CD4-positive, CD25-positive, alpha-beta regulatory T cell (primary cell): Measurements from ENCODE around the gene ERICH3. TPM values are rescaled to one million over a fixed set of nuclear protein-coding genes. Genes with fewer than 3 reads are reported as not detected.

ENCODE experiments used
- ATAC-seq, 2 donors: fragments of 150-1000 bp; cut with Tn5 transposase; one replicate each; pipeline ENCODE4 v1.10.0; 2021; ENCODE audit warnings: low read depth in 2 of 2, moderate number of reproducible peaks in 2 of 2, moderate library complexity in 1 of 2
- DNase-seq, 3 donors: peaks; one replicate each; pipeline versions ENCODE4 v3.0.0 to v3.0.0-alpha.2; 2012 to 2022; ENCODE audit warnings: mixed read lengths in 1 of 3
- H3K27ac ChIP-seq: one replicate; pipeline ENCODE4 v1.7.0; 2013; ENCODE audit warnings: mild to moderate bottlenecking, low read length; ENCODE audit not compliant: insufficient read depth, poor library complexity, severe bottlenecking
- H3K27me3 ChIP-seq: one replicate; pipeline ENCODE4 v1.7.0; 2013; ENCODE audit warnings: low read length; ENCODE audit not compliant: control insufficient read depth, insufficient read depth
- H3K36me3 ChIP-seq: one replicate; pipeline ENCODE4 v1.7.0; 2013; ENCODE audit warnings: mild to moderate bottlenecking, low read length, moderate library complexity; ENCODE audit not compliant: control insufficient read depth, insufficient read depth
- H3K4me1 ChIP-seq: 2 replicates; pipeline ENCODE4 v1.7.0; 2013; ENCODE audit warnings: mild to moderate bottlenecking, low read length; ENCODE audit not compliant: insufficient read depth, control insufficient read depth, poor library complexity, severe bottlenecking
- H3K4me3 ChIP-seq: one replicate; pipeline ENCODE4 v1.7.0; 2013; ENCODE audit warnings: low read depth, mild to moderate bottlenecking, low read length, moderate library complexity
- H3K9me3 ChIP-seq, 2 experiments: 1 replicate in 1 of 2; 2 replicates in 1 of 2; pipeline ENCODE4 v1.7.0; 2013; ENCODE audit warnings: low read length in 2 of 2, mild to moderate bottlenecking in 1 of 2, moderate library complexity in 1 of 2; ENCODE audit not compliant: control insufficient read depth in 2 of 2
- H3K27ac Mint-ChIP-seq, 3 donors: one replicate each; pipeline ENCODE4 v1.8.0; 2020 to 2022; ENCODE audit warnings: mild to moderate bottlenecking in 3 of 3, mixed read lengths in 3 of 3, moderate library complexity in 2 of 3
- H3K27me3 Mint-ChIP-seq: one replicate; pipeline ENCODE4 v1.8.0; 2022; ENCODE audit warnings: mild to moderate bottlenecking, mixed read lengths
- H3K36me3 Mint-ChIP-seq: one replicate; pipeline ENCODE4 v1.8.0; 2020; ENCODE audit warnings: mixed read lengths
- H3K4me1 Mint-ChIP-seq, 4 donors: one replicate each; pipeline ENCODE4 v1.8.0; 2020 to 2022; ENCODE audit warnings: mixed read lengths in 4 of 4, mild to moderate bottlenecking in 1 of 4
- H3K4me3 Mint-ChIP-seq, 4 donors: one replicate each; pipeline ENCODE4 v1.8.0; 2020 to 2022; ENCODE audit warnings: mild to moderate bottlenecking in 4 of 4, mixed read lengths in 4 of 4, moderate library complexity in 3 of 4
- H3K9me3 Mint-ChIP-seq, 7 donors: one replicate each; pipeline ENCODE4 v1.8.0; 2020 to 2022; ENCODE audit warnings: mixed read lengths in 7 of 7, mild to moderate bottlenecking in 3 of 7, moderate library complexity in 2 of 7
- polyA plus RNA-seq, 4 donors: library from polyadenylated mRNA; unstranded; fragments of 300-500 nt; fragmentation: Illumina TruSeq; gene quantifications; one replicate each; pipeline ENCODE4 v1.2.3, GENCODE V29; 2021
- total RNA-seq: library from RNA; stranded (reverse); gene quantifications from one replicate; pipeline ENCODE4 v1.2.3, GENCODE V29; 2022

The ERICH3 gene
- total and polyA plus RNA-seq, 5 donors from 2014 or later, result not detected

DNA sequence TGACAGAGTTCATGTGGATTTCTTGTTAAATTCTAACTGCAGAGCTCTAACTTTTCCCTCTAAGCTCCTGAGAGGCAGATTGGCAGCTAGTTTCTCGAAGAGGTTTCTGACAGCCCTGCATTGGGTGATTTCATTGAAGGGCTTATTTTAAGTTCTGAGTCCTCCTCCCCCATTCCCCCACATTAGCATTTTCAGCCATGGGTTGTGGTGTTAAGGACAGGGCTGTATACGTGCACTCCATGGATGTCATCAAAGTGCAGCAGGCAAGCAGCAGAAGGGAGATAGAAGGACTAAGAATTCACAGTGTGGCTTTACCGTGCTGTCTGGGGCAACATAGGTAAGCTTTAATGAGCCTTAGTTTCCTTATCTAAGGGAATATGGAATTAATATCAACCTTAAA, 40.3 kb upstream of the ERICH3 start:
- no peak overlapping the region for H3K4me3 ChIP-seq
- Mint-ChIP-seq H3K36me3 (peaks cover 37% of the 10 kb centered on the region), H3K27ac (peak overlapping the region in 1 of 3 donors; percentile 23), H3K27me3 (no peaks in the 10 kb centered on the region), H3K9me3 (peaks cover 0 to 2% (median 0%) of the 10 kb centered on the region in 7 donors), H3K4me3 (no peak overlapping the region), H3K4me1 (peaks cover 0 to 10% (median 1%) of the 10 kb centered on the region in 4 donors)
- H3K4me1 ChIP-seq, result no peaks in the 10 kb centered on the region
- ATAC-seq, result no peak
- no peak overlapping the region for H3K27ac ChIP-seq
- no peaks in the 10 kb centered on the region for H3K27me3 ChIP-seq
- H3K36me3 ChIP-seq, result peaks cover 50% of the 10 kb centered on the region
- DNase-seq, result no peak
- no peaks in the 10 kb centered on the region for H3K9me3 ChIP-seq

DNA sequence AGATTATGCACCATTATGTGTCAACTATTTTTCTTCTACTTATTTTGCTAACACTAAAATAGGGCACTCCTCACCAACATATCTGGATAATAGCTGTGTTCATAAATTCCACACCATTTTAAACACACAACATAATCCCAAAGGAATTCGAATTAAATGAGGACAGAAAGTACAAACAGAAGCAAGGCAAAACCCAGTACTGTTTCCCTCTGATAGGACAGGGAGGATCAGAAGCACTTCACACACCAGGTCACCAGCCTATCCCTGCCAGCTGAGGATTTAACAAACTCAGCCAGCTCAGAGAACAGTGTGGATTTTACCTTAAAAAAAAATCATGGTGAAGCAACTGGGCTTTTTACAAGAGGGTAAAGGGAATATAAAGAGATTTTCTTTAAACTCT, 39.3 kb upstream of the ERICH3 start:
- Mint-ChIP-seq H3K27ac (no peak overlapping the region), H3K36me3 (peaks cover 44% of the 10 kb centered on the region), H3K4me1 (peaks cover 0 to 10% (median 3%) of the 10 kb centered on the region in 4 donors), H3K9me3 (peaks cover 0 to 2% (median 0%) of the 10 kb centered on the region in 7 donors), H3K4me3 (no peak overlapping the region), H3K27me3 (no peaks in the 10 kb centered on the region)
- peaks cover 47% of the 10 kb centered on the region for H3K36me3 ChIP-seq
- H3K4me3 ChIP-seq, result no peak overlapping the region
- no peaks in the 10 kb centered on the region for H3K27me3 ChIP-seq
- no peaks in the 10 kb centered on the region for H3K4me1 ChIP-seq
- DNase-seq (no peak), ATAC-seq (no peak)
- H3K27ac ChIP-seq, result no peak overlapping the region
- H3K9me3 ChIP-seq, result no peaks in the 10 kb centered on the region

DNA sequence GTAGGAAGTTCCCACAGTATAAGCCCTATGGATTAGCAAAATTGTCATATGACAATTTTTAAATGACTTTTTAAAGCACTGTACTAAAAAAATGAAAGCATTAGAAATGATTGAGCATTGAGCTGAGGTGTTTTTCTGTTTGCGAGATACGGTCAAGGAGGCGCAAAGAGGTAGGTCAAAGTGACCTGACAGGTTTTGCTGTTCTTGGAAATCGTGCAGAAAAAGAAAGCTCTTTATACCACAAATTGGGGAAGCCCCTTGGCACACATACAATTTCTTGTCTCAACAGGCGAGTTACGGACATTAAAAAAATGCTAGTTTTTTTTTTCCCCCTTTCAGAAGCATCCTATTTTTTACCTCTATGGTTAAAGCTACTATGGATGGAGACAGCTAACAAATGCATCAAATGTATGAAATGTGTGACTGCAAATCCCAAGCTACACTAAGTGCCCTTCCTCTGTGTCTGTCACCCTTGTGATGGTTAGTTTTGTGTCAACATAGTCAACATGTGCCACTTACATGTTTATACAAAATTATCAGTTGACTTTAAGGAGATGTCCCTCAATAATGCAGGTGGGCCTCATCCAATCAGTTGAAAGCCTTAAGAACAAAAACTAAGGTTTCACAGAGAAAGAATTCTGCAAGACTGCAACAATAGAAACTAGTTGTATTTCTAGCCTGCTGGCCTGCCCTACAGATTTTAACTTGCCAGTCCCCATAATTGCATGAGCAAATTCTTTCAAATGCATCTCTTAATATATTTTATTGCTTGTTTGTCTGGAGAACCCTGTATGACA, 30.0 kb upstream of the ERICH3 start:
- Mint-ChIP-seq H3K4me1 (peaks cover 0 to 6% (median 0%) of the 10 kb centered on the region in 4 donors), H3K9me3 (no peaks in the 10 kb centered on the region), H3K4me3 (no peak overlapping the region), H3K27me3 (no peaks in the 10 kb centered on the region), H3K27ac (peak overlapping the region in 1 of 3 donors; percentile 50), H3K36me3 (peaks cover 37% of the 10 kb centered on the region)
- H3K27ac ChIP-seq, result no peak overlapping the region
- H3K36me3 ChIP-seq, result peaks cover 29% of the 10 kb centered on the region
- no peaks in the 10 kb centered on the region for H3K27me3 ChIP-seq
- H3K4me3 ChIP-seq, result no peak overlapping the region
- H3K4me1 ChIP-seq, result no peaks in the 10 kb centered on the region
- no peaks in the 10 kb centered on the region for H3K9me3 ChIP-seq
- DNase-seq, result no peak
- ATAC-seq, result no peak

DNA sequence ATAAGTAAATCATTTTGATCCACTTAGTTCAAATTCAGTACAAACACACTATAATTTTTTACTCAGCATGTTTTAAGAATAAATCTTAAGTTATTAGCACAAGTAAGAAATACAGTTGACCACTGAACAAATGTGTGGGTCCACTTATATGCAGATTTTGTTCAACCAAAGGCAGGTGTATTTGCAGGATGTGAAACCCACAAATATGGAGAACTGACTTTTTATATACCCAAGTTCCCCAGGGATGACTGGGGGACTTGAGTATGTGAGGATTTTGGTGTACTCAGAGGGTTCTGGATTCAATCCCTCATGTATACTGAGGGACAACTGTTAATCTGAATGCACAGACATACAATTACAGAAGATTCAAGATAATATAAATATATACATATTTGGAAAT, 25.7 kb upstream of the ERICH3 start:
- Histone ChIP-seq H3K27me3 (no peaks in the 10 kb centered on the region), H3K4me1 (no peaks in the 10 kb centered on the region), H3K36me3 (peaks cover 5% of the 10 kb centered on the region), H3K9me3 (no peaks in the 10 kb centered on the region), H3K4me3 (no peak overlapping the region), H3K27ac (no peak overlapping the region)
- H3K36me3 Mint-ChIP-seq, result peaks cover 14% of the 10 kb centered on the region
- no peak for ATAC-seq
- no peaks in the 10 kb centered on the region for H3K27me3 Mint-ChIP-seq
- H3K4me1 Mint-ChIP-seq, result peaks cover 0 to 6% (median 0%) of the 10 kb centered on the region in 4 donors
- H3K9me3 Mint-ChIP-seq, result no peaks in the 10 kb centered on the region
- no peak overlapping the region for H3K4me3 Mint-ChIP-seq
- no peak for DNase-seq
- no peak overlapping the region for H3K27ac Mint-ChIP-seq

DNA sequence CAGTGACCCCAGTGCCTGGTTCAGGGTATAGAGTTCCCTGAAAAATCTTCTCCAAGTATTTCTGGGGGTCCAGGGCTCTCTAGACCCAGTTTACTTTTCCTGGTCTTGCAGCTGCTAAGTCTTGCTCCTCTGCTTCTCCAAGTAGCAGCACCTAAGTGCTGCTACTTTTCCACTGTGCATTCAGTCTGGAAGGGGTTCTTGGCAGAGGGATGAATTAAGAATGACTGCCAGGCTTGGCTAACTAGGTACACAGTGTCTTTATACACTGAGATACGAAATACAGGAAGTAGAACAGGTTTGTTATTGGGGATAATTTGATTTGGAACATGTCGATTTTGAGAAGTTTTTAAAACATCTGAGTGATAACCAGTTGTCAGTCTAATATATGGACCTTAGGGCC, 24.2 kb upstream of the ERICH3 start:
- H3K27ac Mint-ChIP-seq, result no peak overlapping the region
- H3K36me3 ChIP-seq, result no peaks in the 10 kb centered on the region
- ATAC-seq, result no peak

DNA sequence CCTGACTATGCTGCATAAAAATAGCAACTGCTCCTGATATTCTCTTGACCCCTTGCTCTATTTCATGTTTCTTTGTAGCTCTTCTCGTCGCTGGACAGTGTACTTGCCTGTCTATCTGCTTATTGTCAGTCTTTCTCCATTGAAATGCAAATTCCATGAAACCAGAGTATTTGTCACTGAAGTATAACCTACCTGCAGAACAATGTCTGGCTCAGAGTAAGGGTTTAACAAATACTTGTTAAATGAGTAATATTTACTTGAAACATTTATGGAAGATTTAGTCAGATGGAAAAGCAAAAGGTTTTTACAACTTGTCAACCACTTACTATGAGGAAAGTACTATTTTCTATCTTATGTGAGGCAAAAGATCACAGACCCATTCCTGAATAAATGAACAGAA, 19.9 kb upstream of the ERICH3 start:
- DNase-seq, result no peak
- peaks cover 0 to 11% (median 2%) of the 10 kb centered on the region in 4 donors for H3K4me1 Mint-ChIP-seq
- H3K4me3 Mint-ChIP-seq, result no peak overlapping the region
- Histone ChIP-seq H3K9me3 (no peaks in the 10 kb centered on the region), H3K4me3 (no peak overlapping the region), H3K27ac (no peak overlapping the region), H3K4me1 (no peaks in the 10 kb centered on the region), H3K27me3 (no peaks in the 10 kb centered on the region), H3K36me3 (no peaks in the 10 kb centered on the region)
- no peak overlapping the region for H3K27ac Mint-ChIP-seq
- H3K36me3 Mint-ChIP-seq, result no peaks in the 10 kb centered on the region
- H3K9me3 Mint-ChIP-seq, result no peaks in the 10 kb centered on the region
- H3K27me3 Mint-ChIP-seq, result no peaks in the 10 kb centered on the region
- no peak for ATAC-seq

More for the DNA sequence above, 24.2 kb upstream of the ERICH3 start:
- H3K36me3 Mint-ChIP-seq, result peaks cover 3% of the 10 kb centered on the region
- H3K9me3 Mint-ChIP-seq, result no peaks in the 10 kb centered on the region
- Histone ChIP-seq H3K27me3 (no peaks in the 10 kb centered on the region), H3K4me1 (no peaks in the 10 kb centered on the region), H3K4me3 (no peak overlapping the region), H3K9me3 (no peaks in the 10 kb centered on the region), H3K27ac (no peak overlapping the region)
- no peak overlapping the region for H3K4me3 Mint-ChIP-seq
- DNase-seq, result no peak
- peaks cover 0 to 6% (median 0%) of the 10 kb centered on the region in 4 donors for H3K4me1 Mint-ChIP-seq
- no peaks in the 10 kb centered on the region for H3K27me3 Mint-ChIP-seq

DNA sequence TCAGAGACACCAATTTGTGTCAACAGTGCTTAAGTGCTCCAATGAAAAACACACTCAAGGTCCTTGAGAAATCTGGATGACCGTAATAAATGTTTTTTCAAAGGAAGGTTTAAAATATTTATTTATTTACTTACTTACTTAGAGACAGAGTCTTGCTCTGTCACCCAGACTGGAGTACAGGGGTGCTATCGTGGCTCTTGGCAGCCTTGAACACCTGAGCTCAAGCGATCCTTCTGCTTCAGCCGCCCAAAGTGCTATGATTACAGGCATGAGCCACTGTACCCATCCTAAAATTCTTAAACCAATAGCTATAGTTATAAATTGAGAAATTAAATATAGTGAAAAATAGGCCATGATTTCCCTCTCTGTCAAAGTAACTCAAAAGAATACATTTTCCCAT, 17.3 kb upstream of the ERICH3 start:
- Mint-ChIP-seq H3K4me1 (peaks cover 0 to 5% (median 2%) of the 10 kb centered on the region in 4 donors), H3K36me3 (no peaks in the 10 kb centered on the region), H3K9me3 (no peaks in the 10 kb centered on the region), H3K4me3 (no peak overlapping the region), H3K27ac (no peak overlapping the region), H3K27me3 (peaks cover 1% of the 10 kb centered on the region)
- Histone ChIP-seq H3K4me3 (no peak overlapping the region), H3K27ac (no peak overlapping the region), H3K27me3 (no peaks in the 10 kb centered on the region), H3K9me3 (no peaks in the 10 kb centered on the region), H3K4me1 (no peaks in the 10 kb centered on the region), H3K36me3 (no peaks in the 10 kb centered on the region)
- no peak for DNase-seq
- no peak for ATAC-seq

DNA sequence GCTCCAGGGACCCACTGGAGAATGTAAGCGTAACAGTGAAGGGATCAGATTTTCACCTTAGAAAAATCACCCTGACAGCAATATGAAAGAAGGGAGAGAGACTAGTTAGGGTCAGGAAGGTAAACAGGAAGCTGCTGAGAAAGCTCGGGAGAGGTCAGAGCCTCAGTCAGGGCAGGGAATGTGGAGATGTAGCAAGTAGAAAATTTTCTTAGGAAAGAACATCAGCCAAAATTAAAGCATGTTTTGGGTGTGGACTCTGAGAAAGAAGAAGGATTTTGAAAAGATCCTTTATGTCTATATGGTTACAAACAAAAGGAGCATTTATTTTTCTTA, 16.7 kb upstream of the ERICH3 start:
- no peaks in the 10 kb centered on the region for H3K36me3 Mint-ChIP-seq
- no peak overlapping the region for H3K27ac Mint-ChIP-seq
- peaks cover 0 to 5% (median 2%) of the 10 kb centered on the region in 4 donors for H3K4me1 Mint-ChIP-seq
- peaks cover 7% of the 10 kb centered on the region for H3K27me3 Mint-ChIP-seq
- Histone ChIP-seq H3K36me3 (no peaks in the 10 kb centered on the region), H3K4me3 (no peak overlapping the region), H3K27ac (no peak overlapping the region), H3K27me3 (no peaks in the 10 kb centered on the region), H3K4me1 (no peaks in the 10 kb centered on the region), H3K9me3 (no peaks in the 10 kb centered on the region)
- no peaks in the 10 kb centered on the region for H3K9me3 Mint-ChIP-seq
- H3K4me3 Mint-ChIP-seq, result no peak overlapping the region
- DNase-seq (no peak), ATAC-seq (no peak)
